BLaER1 treated with 17β-estradiol and CSF1 and Interleukin-3, amounts not matched to agents 10 nM and 100 nM (cell line): Measurements from ENCODE around the gene C1QC.

Source experiments
- H3K27ac ChIP-seq, 11 experiments: shearing (Covaris generic); formaldehyde crosslinking; 2 replicates each; pipeline ENCODE4 v1.8.1; 2022
- H3K27me3 ChIP-seq, 11 experiments: shearing (Covaris generic); formaldehyde crosslinking; 2 replicates each; pipeline ENCODE4 v1.8.1; 2022
- H3K36me3 ChIP-seq, 11 experiments: shearing (Covaris generic); formaldehyde crosslinking; 2 replicates each; pipeline ENCODE4 v1.8.1; 2022
- H3K4me1 ChIP-seq, 10 experiments: shearing (Covaris generic); formaldehyde crosslinking; 2 replicates each; pipeline ENCODE4 v1.8.1; 2022
- H3K4me2 ChIP-seq, 11 experiments: shearing (Covaris generic); formaldehyde crosslinking; 2 replicates each; pipeline ENCODE4 v1.8.1; 2022
- H3K4me3 ChIP-seq, 10 experiments: shearing (Covaris generic); formaldehyde crosslinking; 2 replicates each; pipeline ENCODE4 v1.8.1; 2022
- H3K9ac ChIP-seq, 11 experiments: shearing (Covaris generic); formaldehyde crosslinking; 2 replicates each; pipeline ENCODE4 v1.8.1; 2022
- H3K9me3 ChIP-seq, 11 experiments: shearing (Covaris generic); formaldehyde crosslinking; replicated peaks in 1 of 11; 2 replicates each; pipeline ENCODE4 v1.8.1; 2022
- H4K20me1 ChIP-seq, 11 experiments: shearing (Covaris generic); formaldehyde crosslinking; 2 replicates each; pipeline ENCODE4 v1.8.1; 2022
- Cebpa-rat ChIP-seq, 11 experiments: shearing (Covaris generic); IDR thresholded peaks; 2 replicates each; pipeline ENCODE4 v1.8.1; 2022

Gene C1QC

DNA sequence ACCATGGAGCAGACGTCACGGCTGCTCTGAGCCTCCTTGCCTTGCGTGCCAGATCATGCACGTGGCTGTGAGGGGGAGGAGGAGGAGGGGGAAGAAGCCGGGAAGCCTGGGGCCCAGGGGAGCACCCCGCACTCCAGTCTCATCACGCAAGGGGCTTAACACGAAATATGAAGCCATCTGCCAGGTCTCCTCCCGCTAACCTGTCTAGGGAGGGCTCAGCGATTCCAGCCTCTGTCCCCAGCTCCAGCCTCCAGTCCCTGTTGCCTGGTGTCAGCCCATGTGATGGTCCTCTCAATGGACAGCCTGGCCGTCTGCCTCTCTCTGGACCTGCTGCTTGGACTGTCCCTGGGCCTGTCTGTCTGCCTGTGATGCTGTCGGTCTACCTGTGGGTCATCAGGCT is 29.5 kb upstream of the C1QC start:
- Histone ChIP-seq H3K27ac (no peak overlapping the region), H3K4me3 (no peak overlapping the region), H3K27me3 (peaks cover 8 to 50% (median 31%) of the 10 kb centered on the region in 11 experiments), H4K20me1 (peaks cover 0 to 43% (median 4%) of the 10 kb centered on the region in 11 experiments; a peak in 9 of 22 replicates), H3K4me2 (no peak overlapping the region), H3K9me3 (no peaks in the 10 kb centered on the region), H3K36me3 (no peaks in the 10 kb centered on the region), H3K4me1 (peaks cover 24 to 35% (median 30%) of the 10 kb centered on the region in 10 experiments), H3K9ac (no peak overlapping the region)
- no peak for TF ChIP-seq Cebpa-rat (IDR thresholded peaks at IDR 0.05)

DNA sequence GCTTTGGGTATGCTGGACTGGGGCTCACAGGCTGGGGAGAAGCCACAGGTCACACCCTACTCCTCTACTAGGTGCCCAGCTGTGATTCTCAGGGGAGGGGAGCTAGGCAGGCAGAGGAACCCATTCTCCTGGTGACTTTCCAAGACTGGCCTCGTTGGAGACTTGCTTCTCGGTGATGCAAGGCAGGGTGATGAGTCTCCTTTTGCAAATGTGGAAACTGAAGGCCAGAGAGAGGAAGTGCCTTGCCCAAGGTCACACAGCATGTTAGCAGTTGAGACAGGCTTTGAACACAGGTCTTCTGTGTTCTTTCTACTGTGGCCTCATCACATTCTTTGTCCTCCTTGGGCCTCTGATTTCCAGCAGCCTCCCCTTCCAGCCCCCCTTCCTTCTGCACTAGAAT is 27.5 kb upstream of the C1QC start:
- Histone ChIP-seq H3K27ac (no peak overlapping the region), H3K4me3 (no peak overlapping the region), H3K4me1 (peaks cover 41 to 51% (median 45%) of the 10 kb centered on the region in 10 experiments), H3K27me3 (peaks cover 0 to 30% (median 11%) of the 10 kb centered on the region in 11 experiments; a peak in 12 of 22 replicates), H3K36me3 (no peaks in the 10 kb centered on the region), H4K20me1 (peaks cover 0 to 38% (median 0%) of the 10 kb centered on the region in 11 experiments; a peak in 8 of 22 replicates), H3K9me3 (no peaks in the 10 kb centered on the region), H3K4me2 (peak overlapping the region in 6 of 11 experiments; percentile 11 to 89 (median 42); a peak in 6 of 22 replicates), H3K9ac (no peak overlapping the region)
- no peak for TF ChIP-seq Cebpa-rat (IDR thresholded peaks at IDR 0.05)

- Histone ChIP-seq H3K9ac (no peak overlapping the region), H3K36me3 (no peaks in the 10 kb centered on the region), H3K4me3 (no peak overlapping the region), H3K4me2 (peak overlapping the region; percentile 24 to 90 (median 57); a peak in 18 of 22 replicates), H3K9me3 (no peaks in the 10 kb centered on the region), H3K27ac (no peak overlapping the region), H3K27me3 (peaks cover 0 to 25% (median 11%) of the 10 kb centered on the region in 11 experiments; a peak in 12 of 22 replicates), H4K20me1 (peaks cover 0 to 37% (median 0%) of the 10 kb centered on the region in 11 experiments; a peak in 8 of 22 replicates), H3K4me1 (peaks cover 41 to 53% (median 46%) of the 10 kb centered on the region in 10 experiments)
- no peak for TF ChIP-seq Cebpa-rat (IDR thresholded peaks at IDR 0.05)
These were observed 26.9 kb upstream of the C1QC start for GRCh38 chr1:22616571-22616970.

DNA sequence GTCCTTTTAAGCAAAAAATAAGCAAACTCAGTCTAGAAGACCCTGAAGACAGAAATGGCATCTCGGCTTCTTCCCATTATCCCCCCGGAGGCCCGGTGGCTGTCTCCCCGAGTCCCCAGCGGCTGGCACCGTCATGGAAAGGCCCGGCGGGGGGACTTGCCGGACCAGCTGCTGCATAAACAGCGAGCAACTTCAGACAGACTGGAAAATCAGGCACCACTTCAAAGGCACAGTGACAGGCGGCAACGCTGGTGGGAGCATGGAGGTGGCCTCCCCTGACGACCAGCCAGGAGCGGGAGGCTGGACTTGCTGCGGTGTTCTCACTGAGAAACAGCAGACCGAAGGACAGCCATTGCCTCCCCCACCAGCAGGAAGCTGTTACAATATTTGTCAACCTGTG is 25.4 kb upstream of the C1QC start:
- Histone ChIP-seq H3K27me3 (peaks cover 0 to 25% (median 11%) of the 10 kb centered on the region in 11 experiments; a peak in 12 of 22 replicates), H3K9me3 (no peaks in the 10 kb centered on the region), H3K4me1 (peaks cover 41 to 53% (median 46%) of the 10 kb centered on the region in 10 experiments), H3K4me2 (peak overlapping the region; percentile 80 to 94 (median 89)), H4K20me1 (peaks cover 0 to 25% (median 0%) of the 10 kb centered on the region in 11 experiments; a peak in 6 of 22 replicates), H3K27ac (peak overlapping the region in 8 of 11 experiments; percentile 2 to 73 (median 28); a peak in 6 of 22 replicates), H3K9ac (peak overlapping the region in 1 of 11 experiments; percentile 6; a peak in 1 of 22 replicates), H3K4me3 (no peak overlapping the region), H3K36me3 (no peaks in the 10 kb centered on the region)
- no peak for TF ChIP-seq Cebpa-rat (IDR thresholded peaks at IDR 0.05)

DNA sequence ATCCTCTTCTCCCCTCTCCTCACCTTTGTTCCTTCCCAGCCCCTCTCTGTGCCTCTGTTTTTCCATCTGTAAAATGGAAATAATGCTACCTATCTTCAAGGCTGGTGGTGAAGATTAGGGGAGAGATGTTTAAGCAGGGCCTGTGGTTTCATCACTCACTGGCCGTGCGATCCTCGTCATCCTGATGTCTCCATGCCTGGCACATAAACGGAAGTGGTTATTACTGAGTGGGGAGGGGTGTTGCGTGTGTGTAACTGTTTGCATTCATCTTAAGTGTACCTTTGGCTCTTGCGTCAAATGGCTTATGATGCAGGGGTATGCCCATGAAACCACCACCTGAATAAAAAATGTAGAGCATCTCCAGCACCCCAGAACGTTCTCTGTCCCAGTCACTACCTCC is 24.2 kb upstream of the C1QC start:
- H3K4me2 ChIP-seq: peak overlapping the region; percentile 80 to 94 (median 89)
- H3K27ac ChIP-seq: peak overlapping the region in 10 of 11 experiments; percentile 34 to 73 (median 56); a peak in 19 of 22 replicates
- H3K36me3 ChIP-seq: no peaks in the 10 kb centered on the region
- TF ChIP-seq Cebpa-rat (IDR thresholded peaks at IDR 0.05): peak in 8 of 11 experiments; percentile 52 to 70 (median 64); a peak in 15 of 22 replicates
- peaks cover 41 to 53% (median 46%) of the 10 kb centered on the region in 10 experiments for H3K4me1 ChIP-seq
- peak overlapping the region in 8 of 11 experiments; percentile 4 to 61 (median 32); a peak in 11 of 22 replicates for H3K9ac ChIP-seq
- H4K20me1 ChIP-seq: peaks cover 0 to 13% (median 0%) of the 10 kb centered on the region in 11 experiments; a peak in 5 of 22 replicates
- H3K27me3 ChIP-seq: peaks cover 0 to 13% (median 1%) of the 10 kb centered on the region in 11 experiments; a peak in 4 of 22 replicates
- peak overlapping the region in 3 of 10 experiments; percentile 16 to 35 (median 30); a peak in 4 of 20 replicates for H3K4me3 ChIP-seq
- no peaks in the 10 kb centered on the region for H3K9me3 ChIP-seq

DNA sequence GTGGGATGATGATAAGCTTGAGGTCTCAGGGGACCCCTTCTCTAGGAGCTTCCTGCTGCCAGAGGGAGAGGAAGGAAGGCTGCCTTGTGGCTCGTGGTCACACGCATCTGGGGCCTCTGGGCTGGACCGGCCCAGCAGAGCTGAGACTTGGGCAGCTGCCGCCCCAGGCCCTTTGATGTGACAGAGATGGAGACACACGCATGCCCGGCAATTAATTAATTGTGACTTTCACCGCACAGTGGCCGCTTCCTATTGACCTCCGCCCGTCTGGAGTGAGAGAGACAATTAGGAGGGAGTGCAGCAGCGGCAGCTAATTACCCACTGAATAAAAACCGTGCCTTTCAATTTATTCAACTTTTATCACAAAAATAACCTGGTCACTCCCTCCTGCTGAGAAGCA is 23.6 kb upstream of the C1QC start:
- H3K27me3 ChIP-seq: 0 out of 22 replicates have a peak, but pooled peaks cover 0 to 11% (median 0%) of the 10 kb centered on the region in 11 experiments
- H3K4me1 ChIP-seq: peaks cover 41 to 53% (median 46%) of the 10 kb centered on the region in 10 experiments
- H3K36me3 ChIP-seq: no peaks in the 10 kb centered on the region
- TF ChIP-seq Cebpa-rat (IDR thresholded peaks at IDR 0.05): no peak
- peak overlapping the region; percentile 80 to 94 (median 89) for H3K4me2 ChIP-seq
- H3K9ac ChIP-seq: peak overlapping the region in 8 of 11 experiments; percentile 4 to 61 (median 32); a peak in 13 of 22 replicates
- H3K27ac ChIP-seq: peak overlapping the region in 10 of 11 experiments; percentile 34 to 73 (median 56); a peak in 19 of 22 replicates
- H3K9me3 ChIP-seq: no peaks in the 10 kb centered on the region
- H4K20me1 ChIP-seq: peaks cover 0 to 12% (median 0%) of the 10 kb centered on the region in 11 experiments; a peak in 3 of 22 replicates
- H3K4me3 ChIP-seq: peak overlapping the region in 3 of 10 experiments; percentile 16 to 35 (median 30); a peak in 4 of 20 replicates

- TF ChIP-seq Cebpa-rat (IDR thresholded peaks at IDR 0.05): no peak
- peaks cover 0 to 5% (median 0%) of the 10 kb centered on the region in 11 experiments; a peak in 1 of 22 replicates for H4K20me1 ChIP-seq
- peaks cover 31 to 44% (median 37%) of the 10 kb centered on the region in 10 experiments for H3K4me1 ChIP-seq
- H3K27ac ChIP-seq: no peak overlapping the region
- H3K4me2 ChIP-seq: no peak overlapping the region
- H3K9ac ChIP-seq: no peak overlapping the region
- H3K4me3 ChIP-seq: no peak overlapping the region
- peaks cover 0 to 11% (median 0%) of the 10 kb centered on the region in 11 experiments; a peak in 1 of 22 replicates for H3K27me3 ChIP-seq
- H3K9me3 ChIP-seq: no peaks in the 10 kb centered on the region
- H3K36me3 ChIP-seq: no peaks in the 10 kb centered on the region
These were observed 21.7 kb upstream of the C1QC start for GRCh38 chr1:22621761-22622160.

DNA sequence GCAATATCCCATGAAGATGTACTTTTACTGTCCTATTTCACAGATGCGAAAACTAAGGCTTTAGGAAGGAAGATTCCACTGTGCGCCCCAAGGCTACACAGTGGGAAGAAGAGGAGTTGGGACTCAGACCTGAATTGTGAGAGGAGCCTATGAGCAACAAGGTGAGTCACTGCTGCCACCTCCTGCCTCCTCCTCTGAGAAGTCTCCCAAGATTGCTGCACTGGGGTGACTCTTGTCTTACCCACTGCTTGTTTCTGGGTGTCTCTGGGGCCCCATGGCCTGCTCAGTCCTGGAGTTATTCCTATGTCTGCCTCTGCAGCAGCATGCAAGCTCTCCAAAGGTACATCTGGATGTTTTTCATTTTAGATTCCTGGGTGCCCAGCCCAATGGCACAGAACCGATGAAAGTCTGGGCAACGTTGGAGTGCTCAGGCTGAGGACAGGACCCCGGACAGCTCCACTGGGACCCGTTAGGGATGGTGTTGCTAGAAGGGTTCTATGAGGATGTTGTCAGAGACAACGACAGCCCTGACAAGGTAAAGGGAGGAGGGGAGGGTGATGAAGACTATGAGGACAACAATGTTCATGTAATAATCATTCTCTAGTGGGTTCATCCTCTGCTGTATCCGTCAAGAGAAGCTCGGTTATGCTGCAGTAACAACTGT is 18.0 kb upstream of the C1QC start:
- Histone ChIP-seq H4K20me1 (peaks cover 0 to 5% (median 0%) of the 10 kb centered on the region in 11 experiments; a peak in 1 of 22 replicates), H3K27me3 (no peaks in the 10 kb centered on the region; a peak in 1 of 22 replicates), H3K27ac (no peak overlapping the region), H3K9me3 (no peaks in the 10 kb centered on the region), H3K36me3 (no peaks in the 10 kb centered on the region), H3K4me3 (no peak overlapping the region), H3K9ac (no peak overlapping the region), H3K4me1 (peaks cover under 1 to 17% (median 5%) of the 10 kb centered on the region in 10 experiments; a peak in 19 of 20 replicates), H3K4me2 (no peak overlapping the region)
- TF ChIP-seq Cebpa-rat (IDR thresholded peaks at IDR 0.05): no peak
